Left renal cortex interstitium (tissue), 4 donors: ENCODE data around the gene ANAPC16. TPM values are rescaled to one million over a fixed set of nuclear protein-coding genes. Genes with fewer than 3 reads are reported as not detected.
"Not testable (repeated sequence)": the region's sequence is repeated elsewhere in the genome, so short reads cannot be mapped to it uniquely, and the experiment has no call there.

Experiments
- DNase-seq, 4 donors: peaks; one replicate each; pipeline ENCODE4 v3.0.0-alpha.2; 2013; ENCODE audit warnings: low read depth in 4 of 4, low spot score in 2 of 4, missing footprints in 1 of 4
- polyA plus RNA-seq, 4 donors: library from polyadenylated mRNA; unstranded; fragments of 120-200 nt; gene quantifications; one replicate each; pipeline ENCODE4 v1.2.1, GENCODE V29; 2013; ENCODE audit not compliant: insufficient read length in 4 of 4

The ANAPC16 gene
- polyA plus RNA-seq, 4 donors: 173 to 207 (median 189) TPM

DNA sequence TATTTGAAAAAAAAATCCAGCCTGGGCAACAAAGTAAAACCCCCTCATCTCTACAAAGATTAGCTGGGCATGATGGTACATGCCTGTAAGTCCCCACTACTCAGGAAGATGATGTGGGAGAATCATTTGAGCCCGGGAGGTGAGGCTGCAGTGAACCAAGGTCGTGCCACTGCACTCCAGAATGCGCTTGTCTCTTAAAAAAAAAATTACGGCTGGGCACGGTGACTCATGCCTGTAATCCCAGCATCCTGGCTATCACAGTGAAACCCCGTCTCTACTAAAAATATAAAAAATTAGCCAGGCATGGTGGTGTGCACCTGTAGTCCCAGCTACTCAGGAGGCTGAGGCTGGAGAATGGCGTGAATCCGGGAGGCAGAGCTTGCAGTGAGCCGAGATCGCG, 4.4 kb upstream of the ANAPC16 start:
- not testable (repeated sequence) for DNase-seq

DNA sequence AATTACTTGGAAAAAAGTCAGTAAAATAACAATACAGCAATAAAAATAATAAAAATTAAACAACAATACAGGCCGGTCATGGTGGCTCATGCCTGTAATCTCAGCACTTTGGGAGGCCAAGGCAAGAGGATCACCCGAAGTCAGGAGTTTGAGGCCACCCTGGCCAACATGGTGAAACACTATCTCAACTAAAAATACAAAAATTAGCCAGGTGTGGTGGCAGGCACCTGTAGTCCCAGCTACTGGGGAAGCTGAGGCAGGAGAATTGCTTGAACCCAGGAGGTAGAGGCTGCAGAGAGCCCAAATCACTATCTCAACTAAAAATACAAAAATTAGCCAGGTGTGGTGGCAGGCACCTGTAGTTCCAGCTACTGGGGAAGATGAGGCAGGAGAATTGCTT, 4.0 kb upstream of the ANAPC16 start:
- not testable (repeated sequence) for DNase-seq

GRCh38 chr10:72218325-72218724, 2.5 kb downstream of the ANAPC16 start:
- no peak for DNase-seq

DNA sequence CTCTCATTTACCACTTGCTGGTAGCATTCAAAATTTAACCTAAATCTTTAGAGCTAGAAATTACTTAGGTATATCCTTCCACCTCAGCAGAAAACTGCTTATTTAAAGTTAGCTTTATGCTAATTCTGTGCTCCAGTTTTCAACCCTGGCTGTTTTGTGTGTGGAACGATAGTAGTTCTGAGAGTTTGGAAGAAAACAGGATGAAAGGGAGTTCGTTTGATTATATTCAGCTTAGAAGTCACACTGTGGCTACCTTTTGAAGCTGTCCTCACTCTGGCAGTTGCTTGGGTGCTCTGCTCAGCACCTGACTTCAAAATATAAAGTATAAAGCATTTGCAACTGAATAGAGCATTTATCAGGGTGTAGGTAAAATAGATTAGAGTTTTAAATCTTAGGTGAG, 2.9 kb downstream of the ANAPC16 start:
- no peak for DNase-seq

GRCh38 chr10:72219235-72219814, 3.5 kb downstream of the ANAPC16 start:
- DNase-seq: no peak

- no peak for DNase-seq
These were observed 4.8 kb downstream of the ANAPC16 start for GRCh38 chr10:72220637-72221036.

GRCh38 chr10:72221278-72221677, 5.5 kb downstream of the ANAPC16 start:
- no peak for DNase-seq

- no peak for DNase-seq
These were observed 7.9 kb downstream of the ANAPC16 start for GRCh38 chr10:72223743-72224101.

DNA sequence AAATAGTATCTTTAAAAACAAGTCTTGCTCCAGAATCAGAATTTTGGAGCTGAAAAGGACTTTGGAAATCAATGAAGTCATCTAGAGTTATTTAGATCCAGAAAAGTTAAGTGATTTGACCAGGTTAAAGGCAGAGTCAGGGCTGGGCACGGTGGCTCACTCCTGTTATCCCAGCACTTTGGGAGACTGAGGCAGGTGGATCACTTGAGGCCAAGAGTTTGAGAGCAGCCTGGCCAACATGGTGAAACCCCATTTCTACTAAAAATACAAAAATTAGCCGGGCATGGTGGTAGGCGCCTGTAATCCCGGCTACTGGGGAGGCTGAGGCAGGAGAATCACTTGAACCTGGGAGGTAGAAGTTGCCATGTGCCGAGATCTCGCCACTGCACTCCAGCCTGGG, 8.4 kb downstream of the ANAPC16 start:
- DNase-seq: not testable (repeated sequence)

- no peak for DNase-seq
These were observed 10.7 kb downstream of the ANAPC16 start for GRCh38 chr10:72226418-72227027.

GRCh38 chr10:72227826-72228225, 12.0 kb downstream of the ANAPC16 start:
- no peak for DNase-seq

GRCh38 chr10:72228318-72228751, 12.5 kb downstream of the ANAPC16 start:
- no peak for DNase-seq

DNA sequence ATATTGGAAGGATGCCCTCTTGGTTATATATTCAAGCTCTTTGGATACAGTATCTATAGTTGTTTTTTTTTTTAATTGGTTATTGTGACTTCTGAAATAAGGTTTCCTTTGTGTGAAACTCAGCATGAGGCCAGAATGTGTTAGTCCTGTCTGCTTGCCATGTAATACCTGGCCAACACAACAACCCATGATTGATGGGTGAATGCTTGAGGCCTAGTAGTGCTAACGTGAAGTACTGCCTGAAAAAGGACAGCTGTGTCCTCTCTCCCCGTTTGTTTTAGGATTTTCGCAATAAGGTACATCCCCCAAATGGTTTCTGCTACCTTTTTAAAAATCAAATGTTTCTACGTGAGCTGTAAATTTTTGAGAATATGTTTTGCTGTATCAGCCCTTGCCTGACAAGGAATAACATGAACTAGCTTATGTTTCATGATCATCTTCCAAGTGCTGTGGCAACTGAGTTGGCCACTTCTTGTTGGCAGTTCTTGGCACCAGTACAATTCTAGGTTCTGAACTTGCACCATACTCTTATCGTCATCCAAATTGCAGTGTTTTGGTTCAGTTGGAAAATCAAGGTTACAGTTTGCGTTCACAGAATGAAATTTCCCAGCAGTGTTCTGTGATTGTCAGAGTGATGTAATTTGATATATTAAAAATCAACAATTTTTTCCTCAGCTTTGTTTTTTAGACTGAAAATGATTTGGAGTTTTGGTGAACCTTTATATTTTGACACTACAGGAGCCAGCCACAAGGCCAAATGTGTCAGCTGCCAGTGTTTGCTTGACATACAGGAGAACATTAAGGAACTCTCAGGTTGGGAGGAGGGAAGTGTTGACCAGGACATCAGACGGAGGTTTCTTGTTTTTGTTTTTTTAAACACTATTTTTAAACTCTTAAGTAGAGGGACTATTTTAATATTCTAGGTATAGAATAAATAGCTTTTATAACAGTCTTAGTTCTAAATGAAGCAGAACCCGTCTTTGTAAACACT, 13.7 kb downstream of the ANAPC16 start:
- DNase-seq: no peak

- DNase-seq: no peak
These were observed 17.8 kb downstream of the ANAPC16 start for GRCh38 chr10:72233621-72234020.

GRCh38 chr10:72234560-72235095, 18.8 kb downstream of the ANAPC16 start:
- no peak for DNase-seq

DNA sequence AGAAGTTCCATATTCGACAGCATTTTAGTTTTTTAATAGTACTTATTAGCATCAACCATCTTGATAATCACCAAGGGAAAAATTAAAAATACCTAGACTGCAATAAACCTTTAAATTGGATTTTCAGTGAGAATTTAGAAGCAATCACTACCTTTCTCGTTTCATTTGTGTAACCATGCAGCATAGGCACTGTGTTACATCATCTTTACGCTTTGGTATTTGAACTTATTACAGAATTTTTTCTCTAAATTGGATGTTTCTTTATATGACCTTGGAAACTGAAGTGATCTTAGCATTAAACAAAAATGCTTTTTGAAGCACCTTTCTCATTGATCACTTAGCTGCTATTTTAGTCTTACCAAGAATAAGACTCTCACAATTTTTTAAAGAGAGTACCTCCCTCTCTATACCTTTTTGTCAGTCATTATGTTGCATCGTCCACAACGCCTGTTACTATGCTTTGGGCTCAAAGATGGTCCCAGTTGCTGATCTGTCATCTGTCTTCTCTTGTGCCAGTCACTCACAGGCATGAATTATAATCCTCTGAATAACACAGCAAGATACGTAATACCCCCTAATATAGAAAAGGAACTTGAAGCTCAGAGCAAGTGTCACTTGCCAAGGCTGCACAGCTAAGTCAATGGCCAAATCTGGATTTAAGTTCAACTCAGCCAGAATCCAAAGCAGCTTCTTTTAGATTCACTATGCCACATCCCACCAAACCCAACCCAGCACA, 19.9 kb downstream of the ANAPC16 start:
- no peak for DNase-seq

DNA sequence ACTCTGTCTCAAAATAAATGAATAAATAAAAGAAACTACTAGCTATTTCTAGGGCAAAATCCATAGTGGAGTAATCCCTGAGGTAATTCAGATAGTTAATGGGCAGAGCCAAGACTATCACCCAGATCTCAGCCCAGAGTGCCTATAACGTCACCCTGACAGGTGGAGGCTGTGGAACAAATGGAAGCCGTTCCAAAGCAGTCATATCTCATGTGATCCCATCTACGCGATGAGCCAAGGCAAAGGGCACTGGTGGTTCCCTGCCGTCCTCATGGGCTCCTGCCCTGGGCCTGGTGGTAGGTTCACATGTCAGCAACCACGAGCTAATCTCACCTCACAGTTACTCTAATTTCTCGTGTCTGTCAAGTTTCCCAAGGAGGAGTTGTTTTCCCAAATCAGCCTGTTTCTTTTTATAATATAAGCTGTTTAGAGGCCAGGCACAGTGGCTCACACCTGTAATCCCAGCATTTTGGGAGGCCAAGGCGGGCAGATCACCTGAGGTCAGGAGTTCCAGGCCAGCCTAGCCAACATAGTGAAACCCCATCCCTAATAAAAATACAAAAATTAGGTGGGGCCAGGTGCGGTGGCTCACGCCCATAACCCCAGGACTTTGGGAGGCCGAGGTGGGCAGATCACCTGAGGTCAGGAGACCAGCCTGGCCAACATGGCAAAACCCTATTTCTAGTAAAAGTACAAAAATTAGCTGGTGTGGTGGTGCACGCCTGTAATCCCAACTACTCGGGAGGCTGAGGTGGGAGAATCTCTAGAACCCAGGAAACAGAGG, 22.8 kb downstream of the ANAPC16 start:
- no peak for DNase-seq

- DNase-seq: no peak
These were observed 23.6 kb downstream of the ANAPC16 start for GRCh38 chr10:72239409-72239808.

- no peak for DNase-seq
These were observed 24.6 kb downstream of the ANAPC16 start for GRCh38 chr10:72240371-72240770.
